Measurements from ENCODE around the gene GFRA1.

The GFRA1 gene

DNA sequence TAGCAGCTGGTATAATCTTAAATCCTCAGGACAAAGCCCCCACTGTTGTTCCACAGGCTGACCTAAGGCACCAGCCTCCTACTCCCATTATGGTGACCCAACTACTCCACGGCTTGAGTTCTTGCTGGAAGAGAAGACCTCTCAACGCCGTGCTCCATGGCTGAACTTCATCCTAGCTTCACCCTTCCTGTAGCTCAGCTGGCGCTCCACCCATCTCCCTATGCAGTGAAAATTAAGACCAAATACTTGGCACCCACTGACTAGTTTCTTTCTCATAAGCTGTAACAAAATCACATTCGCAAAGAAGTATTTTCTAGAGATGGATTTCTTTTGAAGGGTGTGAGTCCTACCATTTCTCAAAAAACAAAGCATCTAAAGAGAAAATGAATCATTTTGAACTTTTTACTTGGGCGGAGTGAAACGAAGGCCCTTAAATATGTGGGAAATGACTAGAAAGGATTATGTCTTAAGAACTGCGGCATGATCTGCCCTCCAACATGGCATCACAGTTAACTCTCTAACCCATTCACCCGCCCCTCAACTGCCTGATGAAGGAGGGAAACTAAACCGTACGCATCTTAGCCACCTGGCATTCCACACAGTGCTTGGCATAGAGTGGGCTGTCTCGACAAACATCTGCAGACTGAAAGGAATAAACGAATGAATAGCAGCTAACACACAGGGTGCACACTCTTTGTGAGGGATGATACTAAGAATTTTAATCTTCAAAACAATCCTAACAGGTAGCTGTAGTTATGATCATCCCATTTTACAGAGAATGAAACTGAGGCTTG is 32.7 kb downstream of the GFRA1 start:
- DNase-seq = no peak

GRCh38 chr10:116239229-116239628 is 33.8 kb downstream of the GFRA1 start:
- DNase-seq = no peak

DNA sequence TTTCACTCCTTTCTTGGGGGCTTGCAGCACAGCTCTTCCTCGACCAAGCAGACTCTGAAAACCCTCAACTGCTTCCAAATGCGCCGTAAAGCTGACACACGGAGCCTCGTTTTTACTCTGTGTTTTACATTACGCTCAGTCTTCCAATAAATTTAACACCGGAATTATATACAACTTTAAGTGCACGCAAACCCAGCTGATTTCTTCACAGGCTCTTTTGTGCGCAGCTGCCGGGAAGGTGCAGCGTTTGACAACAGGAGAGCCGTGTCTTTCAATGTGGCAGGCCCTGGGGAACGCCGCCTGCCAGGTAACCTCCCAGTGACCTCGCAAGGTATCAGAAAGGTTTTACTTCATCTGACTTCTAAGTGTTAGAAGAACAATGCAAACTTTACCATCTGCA is 35.0 kb downstream of the GFRA1 start:
- DNase-seq = no peak

DNA sequence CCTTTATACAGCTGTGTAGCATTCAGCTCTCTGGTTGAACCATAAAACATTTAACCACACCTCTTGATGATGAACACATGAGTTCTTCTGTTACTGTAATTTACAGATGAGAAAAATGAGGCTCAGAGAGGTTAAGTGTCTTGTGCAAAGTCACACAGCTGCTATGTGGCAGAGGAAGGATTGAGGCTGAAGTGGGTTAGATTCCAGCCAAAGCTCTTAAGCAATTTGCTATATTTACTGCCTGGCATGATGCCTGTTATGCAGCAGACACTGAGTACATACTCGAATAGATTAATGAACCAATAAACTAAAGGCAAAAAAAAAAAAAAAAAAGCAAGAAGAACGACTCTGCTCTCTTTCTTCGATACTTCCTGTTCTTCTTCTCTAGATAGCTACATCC is 35.7 kb downstream of the GFRA1 start:
- no peak for DNase-seq

- DNase-seq = no peak
Measured at GRCh38 chr10:116233230-116233629, 39.8 kb downstream of the GFRA1 start.

DNA sequence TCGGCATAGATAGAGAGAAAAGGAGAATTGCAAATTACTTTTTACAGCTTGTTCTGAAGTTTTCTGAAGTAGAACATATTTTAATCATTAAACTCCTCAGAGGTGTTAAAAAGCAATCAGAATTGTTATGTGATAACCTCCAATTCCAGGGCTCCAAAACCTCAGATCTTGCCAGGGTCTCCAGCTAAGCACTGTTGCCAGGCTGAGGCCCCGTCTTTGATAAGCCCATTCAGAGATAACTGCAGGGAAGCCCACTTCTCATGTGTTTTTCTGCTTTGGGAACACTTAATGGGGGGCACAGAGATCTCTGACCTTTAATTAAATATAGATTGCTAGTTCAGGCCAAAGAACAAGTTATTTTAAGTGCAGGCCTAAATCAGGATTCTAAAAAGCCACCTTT is 40.4 kb downstream of the GFRA1 start:
- DNase-seq = no peak

DNA sequence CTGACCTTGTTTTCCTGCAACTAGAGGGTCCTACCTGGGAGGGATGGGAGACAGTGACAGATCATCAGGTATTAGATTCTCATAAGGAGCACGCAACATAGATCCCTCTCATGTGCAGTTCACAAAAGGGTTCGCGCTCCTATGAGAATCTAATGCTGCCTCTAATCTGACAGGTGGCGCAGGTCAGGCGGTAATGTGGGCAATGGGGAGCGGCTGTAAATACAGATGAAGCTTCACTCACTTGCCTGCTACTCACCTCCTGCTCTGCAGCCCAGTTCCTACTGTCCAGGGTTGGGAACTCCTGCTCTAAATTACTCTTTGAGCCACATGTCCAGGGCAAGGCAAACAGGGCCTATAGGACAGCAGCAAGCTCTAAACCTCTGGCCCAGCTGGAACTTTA is 46.2 kb downstream of the GFRA1 start:
- DNase-seq = no peak

GRCh38 chr10:116226053-116226452 is 47.0 kb downstream of the GFRA1 start:
- no peak for DNase-seq

DNA sequence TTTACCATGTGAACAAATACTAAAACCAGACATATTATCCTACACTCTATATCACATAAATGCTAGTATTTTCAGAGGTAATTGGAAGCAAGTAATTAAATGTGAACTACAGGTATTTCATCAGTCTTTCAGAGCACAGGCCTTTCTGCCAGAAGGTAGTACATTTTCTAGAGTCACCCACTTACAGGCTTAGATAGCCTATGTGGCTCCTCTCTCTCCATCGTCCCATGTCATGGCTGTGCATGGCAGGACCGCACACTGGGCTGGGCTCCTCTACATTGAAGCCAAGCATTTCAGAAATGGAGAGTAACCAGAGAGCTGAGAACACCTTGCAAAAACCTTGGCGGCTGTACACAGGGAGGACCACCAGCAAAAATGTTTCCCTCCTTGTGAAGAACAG is 49.7 kb downstream of the GFRA1 start:
- DNase-seq = no peak

GRCh38 chr10:116221053-116221452 is 52.0 kb downstream of the GFRA1 start:
- DNase-seq = no peak

GRCh38 chr10:116216676-116217075 is 56.3 kb downstream of the GFRA1 start:
- no peak for DNase-seq

DNA sequence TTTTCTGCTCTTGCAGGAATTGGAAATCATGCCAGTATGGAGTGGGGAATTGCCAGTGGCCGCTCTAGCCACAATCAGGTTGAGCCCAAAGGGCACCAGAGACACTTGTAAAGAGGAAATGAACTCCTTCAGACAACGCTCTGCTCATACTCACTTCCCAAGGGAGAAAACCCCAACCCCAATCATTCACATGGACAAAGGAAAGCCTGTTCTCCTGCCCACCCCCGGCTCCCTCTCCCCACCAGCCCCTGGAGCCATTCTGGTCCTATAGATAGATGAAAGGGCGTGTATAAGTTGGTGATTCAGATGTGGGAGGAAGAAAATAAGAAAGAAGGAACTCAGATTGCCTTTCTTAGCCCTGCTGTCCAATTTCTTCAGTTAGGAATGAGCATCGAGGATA is 57.4 kb downstream of the GFRA1 start:
- no peak for DNase-seq

GRCh38 chr10:116211682-116212081 is 61.3 kb downstream of the GFRA1 start:
- DNase-seq = no peak

DNA sequence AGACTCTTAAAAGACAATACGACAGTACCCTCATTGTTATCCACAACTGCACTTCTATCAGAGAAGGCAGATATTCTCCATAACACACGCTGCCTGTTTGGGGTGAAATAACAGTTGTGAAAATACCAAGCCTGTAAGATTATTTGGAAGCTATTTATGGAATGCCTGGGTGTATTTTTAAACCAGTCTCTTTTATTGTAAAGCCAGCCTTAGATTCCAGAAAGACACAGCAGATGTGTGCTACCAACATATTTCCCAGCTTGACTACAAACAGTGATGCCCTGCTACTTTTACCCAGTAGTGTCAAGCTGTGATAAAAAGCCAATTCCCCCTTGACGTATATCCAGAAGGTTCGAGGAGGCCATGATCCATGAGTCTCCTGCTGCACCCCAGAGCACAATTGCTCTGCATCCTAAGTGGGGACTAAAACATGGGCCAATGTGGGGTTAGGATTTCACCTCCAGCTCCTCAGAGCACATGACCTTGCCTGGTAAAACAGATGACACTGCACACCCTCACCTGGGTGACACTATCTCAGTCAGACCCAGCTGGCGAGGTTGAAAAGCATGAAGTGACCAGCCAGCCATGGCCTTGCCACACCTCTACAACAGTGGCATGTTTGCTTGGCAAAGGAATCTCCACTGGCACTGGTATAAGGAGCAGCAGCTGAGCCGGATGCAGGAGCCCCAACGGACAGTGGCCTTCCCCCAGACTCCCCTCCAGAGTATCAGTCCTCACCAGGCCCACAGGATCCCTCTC is 62.2 kb downstream of the GFRA1 start:
- no peak for DNase-seq

DNA sequence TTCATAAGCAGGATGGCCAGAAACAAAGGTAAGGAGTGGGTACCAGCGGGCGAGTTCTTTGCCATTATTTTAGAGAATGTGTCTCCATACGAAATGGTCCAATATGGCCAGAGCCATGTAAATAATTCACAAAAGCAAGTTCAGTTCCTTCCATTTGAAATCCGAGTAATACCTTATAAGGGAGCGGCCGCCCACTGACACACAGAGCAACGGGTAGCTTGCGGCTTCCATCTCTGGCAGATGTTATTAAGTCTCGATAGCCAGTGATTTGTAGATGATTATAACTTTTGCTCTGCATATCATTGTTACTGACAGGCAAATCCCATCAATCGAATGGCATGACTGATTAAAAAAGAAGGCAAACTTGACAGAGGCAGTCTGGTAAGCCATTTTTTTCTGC is 63.2 kb downstream of the GFRA1 start:
- no peak for DNase-seq

GRCh38 chr10:116208956-116209567 is 63.9 kb downstream of the GFRA1 start:
- DNase-seq = no peak

DNA sequence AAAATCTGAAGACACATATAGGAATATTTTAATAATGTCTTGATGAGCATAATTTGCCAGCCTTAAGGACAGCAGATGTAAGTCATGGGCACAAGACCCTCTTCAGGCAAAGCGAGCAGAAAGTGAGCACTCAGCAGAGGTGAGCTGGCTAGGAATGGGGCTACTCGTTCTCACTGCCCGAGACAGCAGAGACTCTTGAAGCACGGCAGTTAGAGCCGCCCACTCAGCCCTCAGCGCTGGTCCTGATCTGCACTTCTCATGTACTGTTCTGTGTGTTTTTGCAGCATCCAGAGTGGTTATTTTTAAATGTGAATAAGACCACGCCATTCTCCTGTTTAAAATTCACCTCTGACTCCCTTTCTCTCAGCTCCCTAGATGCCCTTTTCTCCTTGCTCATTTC is 65.3 kb downstream of the GFRA1 start:
- no peak for DNase-seq

DNA sequence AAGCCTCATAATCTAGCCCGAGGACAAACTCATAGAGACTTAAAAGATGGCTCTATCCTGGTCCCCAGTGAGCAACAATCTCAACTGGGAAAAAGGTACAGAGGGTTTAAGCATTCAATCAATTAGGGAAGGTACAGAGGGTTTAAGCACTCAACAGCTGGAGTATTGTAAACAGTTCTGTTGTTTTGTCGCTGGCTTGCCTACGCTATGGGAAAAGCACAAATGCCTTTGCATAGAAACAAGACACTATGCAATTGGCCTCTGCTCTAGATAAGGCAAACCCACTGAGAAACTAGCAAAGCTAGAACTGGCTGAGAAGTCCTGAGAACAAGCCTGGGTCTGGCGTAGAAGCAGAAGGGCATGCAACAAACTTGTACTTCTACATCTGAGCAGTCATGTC is 69.3 kb downstream of the GFRA1 start:
- DNase-seq = no peak

GRCh38 chr10:116201670-116202430 is 71.2 kb downstream of the GFRA1 start:
- no peak for DNase-seq

DNA sequence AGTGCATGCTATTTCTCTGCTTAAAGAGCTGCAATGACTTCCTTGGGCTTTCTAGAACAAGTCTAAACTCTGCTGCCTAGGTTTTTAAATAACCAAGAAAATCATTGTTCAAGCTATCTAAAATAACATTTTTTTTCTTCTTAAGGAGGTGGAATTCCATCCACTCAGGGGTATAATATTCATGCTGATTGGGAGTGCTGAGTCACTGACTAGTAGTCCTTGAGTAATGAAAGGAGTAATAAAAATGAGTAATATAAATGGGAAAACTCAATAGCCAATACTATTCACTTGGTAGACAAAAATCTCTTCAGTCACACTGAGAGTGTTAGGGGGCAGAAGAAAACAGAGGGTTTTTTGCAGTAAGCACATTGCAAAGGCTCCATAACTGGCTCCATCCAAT is 72.0 kb downstream of the GFRA1 start:
- DNase-seq = no peak

DNA sequence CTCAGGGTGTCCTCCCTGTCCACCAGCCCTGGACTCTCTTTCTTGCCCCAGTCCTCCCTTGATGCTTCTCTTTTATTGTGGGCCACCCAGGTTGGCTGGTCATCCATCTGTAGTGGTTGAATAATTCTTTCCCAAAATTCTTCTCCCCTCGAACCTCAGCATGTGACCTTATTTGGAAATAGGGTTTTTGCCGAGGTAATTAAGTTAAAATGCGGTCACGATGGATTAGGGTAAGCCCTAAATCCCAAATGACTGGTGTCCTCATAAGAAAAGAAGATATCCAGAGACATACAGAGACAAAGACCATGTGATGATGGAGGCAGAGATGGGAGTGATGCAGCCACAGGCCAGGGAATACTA is 74.3 kb downstream of the GFRA1 start:
- DNase-seq = no peak

GRCh38 chr10:116197946-116198675 is 74.9 kb downstream of the GFRA1 start:
- no peak for DNase-seq

DNA sequence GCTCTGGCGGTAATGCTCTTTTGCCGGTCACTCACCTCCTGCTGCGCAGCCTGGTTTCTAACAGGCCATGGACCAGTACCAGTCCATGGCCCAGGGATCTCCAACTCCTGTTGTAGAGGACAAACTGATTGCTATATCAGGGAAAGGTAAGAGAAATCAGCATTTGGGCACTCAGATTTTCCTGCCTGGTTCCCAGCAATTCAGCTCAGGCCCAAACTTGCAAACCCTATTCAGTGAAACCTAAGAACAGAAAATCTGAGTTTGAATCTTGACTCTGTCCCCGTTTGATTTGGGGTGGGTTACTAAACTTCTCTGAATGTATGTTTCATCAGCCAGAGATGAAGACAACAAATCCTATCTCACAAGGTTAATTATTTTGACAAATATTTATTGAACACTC is 77.4 kb downstream of the GFRA1 start:
- DNase-seq = no peak

Data from activated T-cell treated with anti-CD3 and anti-CD28 coated beads, Interleukin-2, amount 50 U/mL, for 1 hour (primary cell).